UCSD-AML1 (cell line): ENCODE results near the gene MRPL36.

Source experiments
- DNase-seq: peaks from one replicate; lab custom pipeline; 2025; ENCODE audit not compliant: unreplicated experiment; lab: John Stamatoyannopoulos, UW

MRPL36 gene

DNA sequence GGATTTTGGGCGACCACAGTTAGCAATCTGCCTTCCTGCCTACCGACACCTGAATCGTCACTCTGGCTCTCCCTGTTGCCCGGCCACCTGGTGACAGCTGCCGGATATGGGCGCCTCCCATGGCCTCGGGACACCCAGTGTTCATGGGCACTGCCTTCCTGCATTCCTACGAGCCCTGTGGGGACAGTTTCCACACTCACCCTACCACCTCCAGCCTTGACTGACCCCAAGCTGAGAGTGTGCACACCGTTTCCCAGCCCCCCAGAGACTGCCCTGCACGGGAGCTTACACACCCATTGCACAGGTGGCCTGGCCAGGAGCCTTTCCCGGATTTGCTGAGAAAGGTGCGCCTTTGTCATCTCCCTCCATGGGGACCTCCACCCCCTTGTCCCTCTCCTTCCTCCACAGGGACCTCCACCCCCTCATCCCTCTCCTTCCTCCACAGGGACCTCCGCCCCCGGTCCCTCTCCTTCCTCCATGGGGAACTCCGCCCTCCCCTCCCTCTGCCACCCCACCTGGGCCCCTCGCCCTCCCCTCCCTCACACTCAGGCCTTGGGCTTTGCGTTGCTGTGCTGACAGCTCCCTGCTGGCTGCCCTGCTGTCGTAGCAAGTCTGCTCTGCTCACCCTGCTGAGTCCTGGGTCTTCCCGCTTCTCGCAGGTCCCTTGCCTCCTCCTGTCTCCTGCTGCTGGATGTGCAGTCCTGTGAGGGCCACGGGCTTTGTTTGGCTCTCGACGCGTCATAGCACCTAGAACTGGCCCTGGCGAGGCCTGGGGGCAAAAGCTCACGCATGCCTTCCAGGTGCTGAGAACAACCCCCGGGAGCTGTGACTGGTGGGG lies 48.4 kb downstream of the MRPL36 start:
- no peak for DNase-seq

DNA sequence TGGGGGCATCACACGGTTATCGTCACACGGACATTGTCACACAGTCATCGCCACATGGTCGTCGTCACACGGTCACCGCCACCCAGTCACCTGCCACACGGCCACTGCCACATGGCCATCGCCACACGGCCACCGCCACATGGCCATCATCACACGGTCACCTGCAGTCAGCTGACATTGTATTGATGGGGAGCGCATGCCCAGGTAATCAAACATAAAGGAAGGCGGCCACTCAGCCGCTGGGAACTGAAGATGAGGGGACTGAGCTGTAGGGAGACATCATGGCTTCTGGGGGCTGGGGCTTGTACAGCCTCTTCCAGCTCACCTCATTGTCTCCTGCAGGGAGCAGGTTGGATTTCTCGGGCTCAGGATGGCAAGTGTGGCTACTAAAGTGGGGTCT lies 49.2 kb downstream of the MRPL36 start:
- no peak for DNase-seq

GRCh38 chr5:1749346-1750124 lies 50.1 kb downstream of the MRPL36 start:
- DNase-seq, result no peak

DNA sequence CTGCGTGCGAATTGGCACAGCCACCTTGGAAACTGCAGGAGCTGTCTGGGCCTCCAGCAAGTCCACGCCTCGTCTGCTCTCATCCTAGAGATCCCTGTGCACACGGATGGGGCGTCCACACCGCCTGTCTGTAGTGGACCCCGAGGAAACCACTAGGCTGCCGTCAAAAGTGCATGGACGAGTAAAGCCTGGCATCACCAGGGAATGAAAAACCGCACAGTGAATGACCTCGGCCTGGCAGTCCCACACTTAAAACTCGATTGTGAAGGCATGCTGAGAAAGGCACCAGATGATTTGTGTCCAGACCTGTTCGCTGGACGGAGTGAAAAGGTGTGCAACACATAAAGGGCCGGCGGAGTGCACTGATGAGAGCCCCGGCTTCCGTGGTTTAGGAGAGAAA lies 50.8 kb downstream of the MRPL36 start:
- DNase-seq, result no peak
